HG03575 (cell line): ENCODE measurements around the gene DDI2.
"Not testable (repeated sequence)": the region's sequence is repeated elsewhere in the genome, so short reads cannot be mapped to it uniquely, and the experiment has no call there.

Experiments
- ATAC-seq: cut with Tn5 transposase; IDR thresholded peaks from one replicate; pipeline ENCODE4 v1.9.1; 2021; ENCODE audit not compliant: unreplicated experiment, insufficient number of reproducible peaks, low FRiP score; ENCODE audit errors: extremely low read depth

The DDI2 gene

DNA sequence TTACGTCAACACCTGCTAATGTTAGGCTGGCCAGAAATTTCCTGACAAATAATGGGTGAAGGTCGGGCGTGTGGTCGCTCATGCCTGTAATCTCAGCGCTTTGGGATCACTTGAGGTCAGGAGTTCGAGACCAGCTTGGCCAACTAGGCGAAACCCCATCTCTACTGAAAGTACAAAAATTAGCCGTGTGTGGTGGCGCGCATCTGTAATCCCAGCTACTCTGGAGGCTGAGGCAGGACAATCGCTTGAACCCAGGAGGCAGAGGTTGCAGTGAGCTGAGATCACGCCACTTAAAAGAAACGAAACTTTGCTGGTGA, 13.3 kb upstream of the DDI2 start:
- ATAC-seq: not testable (repeated sequence)

- ATAC-seq: not testable (repeated sequence)
These were observed 12.9 kb upstream of the DDI2 start for GRCh38 chr1:15604400-15604799.

DNA sequence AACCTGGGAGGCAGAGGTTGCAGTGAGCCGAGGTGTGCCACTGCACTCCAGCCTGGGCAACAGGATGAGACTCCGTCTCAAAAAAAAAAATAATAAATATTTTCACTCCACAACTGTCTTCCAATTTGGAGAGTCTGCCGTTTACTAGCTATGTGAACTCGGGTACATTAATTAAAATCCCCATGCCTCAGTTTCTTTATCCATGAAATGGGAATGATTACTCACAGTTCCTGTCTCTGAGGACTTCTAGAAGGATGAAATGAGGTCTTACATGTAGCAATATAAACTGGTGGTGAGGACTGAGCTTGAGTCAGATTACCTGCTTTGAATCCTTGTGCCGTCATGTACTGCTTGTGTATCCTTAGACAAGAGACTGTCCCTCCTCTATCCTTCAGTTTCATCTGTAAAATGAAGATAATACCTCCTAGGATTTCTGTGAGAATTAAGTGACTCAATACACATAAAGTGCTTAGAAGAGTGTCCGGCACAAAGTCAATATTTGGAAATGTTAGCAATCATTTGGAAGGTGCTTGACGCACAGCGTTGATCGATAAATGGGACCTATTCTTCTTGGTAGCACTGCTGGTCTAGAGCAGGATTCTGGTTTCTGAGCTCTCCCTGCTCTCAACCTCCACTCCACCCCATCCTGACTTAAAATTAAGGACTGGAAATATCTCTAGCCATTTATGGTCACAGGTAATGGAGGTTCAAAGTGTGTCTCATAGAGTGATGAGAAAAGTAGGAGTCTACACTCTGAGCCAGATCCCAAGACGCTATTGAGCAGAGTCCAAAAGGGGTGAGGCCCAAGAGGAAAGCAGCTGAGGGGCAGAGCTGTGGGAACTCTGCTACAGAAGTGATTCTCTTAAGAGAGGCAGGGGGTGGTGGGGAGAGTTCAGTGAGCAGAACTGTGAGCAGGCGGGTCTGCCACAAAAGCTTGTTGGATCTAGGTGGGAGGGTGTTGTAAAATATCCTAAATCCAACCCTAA, 11.6 kb upstream of the DDI2 start:
- no peak for ATAC-seq

GRCh38 chr1:15609631-15610030, 7.6 kb upstream of the DDI2 start:
- ATAC-seq: no peak

- no peak for ATAC-seq
These were observed 7.1 kb upstream of the DDI2 start for GRCh38 chr1:15610167-15610566.

- ATAC-seq: no peak
These were observed 685 bp upstream of the DDI2 start for GRCh38 chr1:15616373-15617172.

DNA sequence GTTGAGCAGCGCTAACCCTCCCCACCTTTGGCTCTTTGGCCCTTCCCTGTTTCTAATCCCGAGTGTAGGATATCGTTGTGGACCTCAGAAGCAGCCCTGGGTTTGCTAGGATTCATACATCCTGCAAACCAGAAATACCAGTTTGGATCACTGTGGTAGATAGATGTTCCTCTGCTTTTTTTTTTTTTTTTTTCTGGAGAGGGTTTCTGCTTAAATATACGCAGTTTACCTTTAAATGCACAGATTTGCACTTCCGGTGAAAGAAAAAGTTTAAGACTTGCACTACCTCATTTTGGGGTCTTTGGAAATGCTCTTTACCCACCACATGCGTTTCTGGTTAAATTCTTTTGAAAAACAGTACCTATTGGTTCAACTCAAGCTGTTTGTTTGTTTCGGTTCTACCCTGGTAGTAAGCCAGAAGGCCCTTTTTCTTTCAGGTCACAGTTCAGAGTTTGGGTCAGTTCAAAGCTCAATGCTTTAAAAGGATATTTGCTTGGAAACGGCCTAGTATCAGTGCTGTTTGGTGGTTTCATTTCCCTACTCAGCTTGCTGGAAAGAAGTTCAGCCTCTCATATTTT, 908 bp downstream of the DDI2 start:
- peak; percentile 28 for ATAC-seq

GRCh38 chr1:15618655-15619525, 1.6 kb downstream of the DDI2 start:
- no peak for ATAC-seq

- no peak for ATAC-seq
These were observed 2.9 kb downstream of the DDI2 start for GRCh38 chr1:15620155-15620545.

DNA sequence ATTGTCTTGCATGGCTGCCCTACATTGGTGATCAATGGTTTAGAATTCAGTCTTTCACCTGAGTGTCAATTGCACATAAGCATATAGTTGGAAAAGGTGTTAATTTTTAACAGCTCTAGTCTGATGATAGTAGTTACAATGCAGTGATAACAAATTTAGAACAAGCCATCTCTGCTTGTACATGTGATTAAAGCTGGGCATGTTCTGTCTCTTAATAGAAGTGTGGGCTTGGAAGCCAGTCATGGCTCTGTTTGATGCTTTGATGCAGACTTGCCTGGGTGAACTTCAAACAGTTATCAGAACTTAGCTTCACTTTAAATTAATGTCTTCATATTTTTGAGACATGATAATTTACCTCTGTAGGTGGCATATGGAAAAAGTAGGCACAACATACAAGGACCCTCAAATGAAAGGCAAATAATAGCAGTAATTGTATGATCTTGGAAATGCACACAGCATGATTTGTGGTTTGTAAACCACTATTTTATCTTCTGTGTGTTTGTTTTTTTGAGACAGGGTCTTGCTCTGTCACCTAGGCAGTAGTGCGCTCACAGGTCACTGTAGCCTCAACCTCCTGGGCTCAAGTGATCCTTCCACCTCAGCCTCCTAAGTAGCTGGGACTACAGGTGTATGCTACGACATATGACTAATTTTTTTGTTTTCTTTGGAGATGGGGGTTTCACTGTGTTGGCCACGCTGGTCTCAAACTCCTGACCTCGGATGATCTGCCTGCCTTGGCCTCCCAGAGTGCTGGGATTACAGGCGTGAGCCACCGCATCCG, 3.8 kb downstream of the DDI2 start:
- no peak for ATAC-seq

- no peak for ATAC-seq
These were observed 4.7 kb downstream of the DDI2 start for GRCh38 chr1:15621975-15622374.

- no peak for ATAC-seq
These were observed 5.6 kb downstream of the DDI2 start for GRCh38 chr1:15622712-15623373.

GRCh38 chr1:15623435-15623834, 6.2 kb downstream of the DDI2 start:
- ATAC-seq: no peak

GRCh38 chr1:15624133-15624714, 7.0 kb downstream of the DDI2 start:
- no peak for ATAC-seq

DNA sequence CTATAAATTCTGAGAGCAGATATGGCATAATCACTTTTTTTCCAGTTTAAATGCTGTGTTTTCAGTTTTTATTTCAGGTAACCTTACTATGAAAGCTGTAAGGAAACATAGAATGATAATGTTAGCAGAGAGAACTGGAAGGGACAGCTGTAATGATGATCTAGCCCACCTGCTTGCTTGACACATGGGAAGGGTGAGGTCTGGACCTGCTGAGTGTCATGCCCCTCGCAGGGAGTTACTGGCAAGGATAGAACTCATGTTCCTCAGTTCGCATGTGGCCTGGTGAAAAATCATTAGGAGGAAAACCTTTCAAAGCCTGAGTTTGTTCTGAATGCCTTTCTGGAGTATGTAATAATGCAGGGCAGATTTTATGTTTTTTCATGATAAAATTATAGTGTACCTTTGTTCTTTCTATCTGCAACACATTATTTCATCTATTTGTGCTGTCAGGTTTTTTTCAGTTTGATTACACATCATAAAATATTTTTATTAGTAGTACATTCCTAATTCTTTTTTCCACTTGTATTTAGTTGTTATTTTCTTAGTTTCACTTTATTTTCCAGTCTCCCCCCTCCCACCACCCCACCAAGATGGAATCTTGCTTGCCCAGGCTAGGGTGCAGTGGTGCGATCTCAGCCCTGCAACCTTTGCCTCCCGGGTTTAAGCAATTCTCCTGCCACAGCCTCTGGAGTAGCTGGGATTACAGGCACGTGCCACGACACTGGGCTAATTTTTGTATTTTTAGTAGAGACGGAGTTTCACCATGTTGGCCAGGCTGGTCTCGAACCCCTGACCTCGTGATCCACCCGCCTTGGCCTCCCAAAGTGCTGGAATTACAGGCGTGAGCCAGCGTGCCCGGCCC, 8.0 kb downstream of the DDI2 start:
- no peak for ATAC-seq

DNA sequence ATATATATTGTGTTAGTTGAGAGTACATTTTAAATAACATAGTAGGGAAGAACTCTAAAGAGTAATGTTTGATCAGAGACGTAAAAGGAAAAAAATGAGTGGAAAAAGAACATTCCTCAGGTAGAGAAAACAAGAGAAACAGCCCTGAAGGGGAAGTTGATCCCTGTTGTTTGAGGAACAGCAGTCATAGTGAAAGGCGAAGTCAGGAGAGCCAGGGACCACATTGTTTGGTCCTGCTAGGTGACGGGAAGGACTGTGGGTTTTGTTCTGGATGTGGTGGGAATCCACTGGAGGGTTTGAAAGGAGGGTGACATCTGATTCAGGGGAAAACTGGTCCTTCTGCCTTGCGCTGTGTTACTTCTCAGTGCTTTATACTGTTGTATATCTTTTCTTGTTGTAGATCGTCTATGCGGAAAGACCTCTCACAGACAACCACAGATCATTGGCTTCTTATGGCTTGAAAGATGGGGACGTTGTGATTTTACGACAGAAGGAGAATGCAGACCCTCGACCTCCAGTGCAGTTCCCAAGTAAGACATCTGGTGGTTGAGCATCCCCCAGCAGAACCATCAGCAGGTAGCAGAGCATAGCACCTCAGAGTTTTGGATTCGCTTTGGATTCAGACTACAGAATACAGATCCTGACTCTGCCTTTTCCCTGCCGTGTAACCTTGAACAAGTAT, 9.2 kb downstream of the DDI2 start:
- no peak for ATAC-seq
